Brain microvascular endothelial cell (primary cell): Measurements from ENCODE around the gene ENO1.
"Not testable (repeated sequence)": the region's sequence is repeated elsewhere in the genome, so short reads cannot be mapped to it uniquely, and the experiment has no call there.

Experiments
- DNase-seq: peaks from one replicate; pipeline ENCODE4 v3.0.0-alpha.2; 2020
- H3K27ac ChIP-seq: fragments of 250-450 bp; sonication (Bioruptor Pico); 2 replicates; pipeline ENCODE4 v1.5.1; 2020; ENCODE audit warnings: mild to moderate bottlenecking, moderate library complexity
- H3K27me3 ChIP-seq: fragments of 250-450 bp; sonication (Bioruptor Pico); replicated peaks from 2 replicates; pipeline ENCODE4 v1.5.1; 2020; ENCODE audit warnings: mild to moderate bottlenecking
- H3K36me3 ChIP-seq: fragments of 250-450 bp; sonication (Bioruptor Pico); replicated peaks from 2 replicates; pipeline ENCODE4 v1.5.1; 2020; ENCODE audit warnings: mild to moderate bottlenecking
- H3K4me3 ChIP-seq: 2 replicates; pipeline ENCODE4 v1.5.1; 2011; ENCODE audit warnings: low read depth, mild to moderate bottlenecking, control low read depth, low read length, moderate library complexity
- CTCF ChIP-seq: IDR thresholded peaks from 2 replicates; pipeline ENCODE4 v1.5.1; 2011; ENCODE audit warnings: low read depth, mild to moderate bottlenecking, moderate library complexity, low read length, control low read depth, inconsistent platforms; ENCODE audit errors: missing control alignments
- in situ Hi-C: cut with HindIII; loops from 2 replicates; pipeline ENCODE4 v1.10.0; 2017; ENCODE audit warnings: low sequenced_read_pairs, low pct_ligation_motif_present

ENO1 gene

GRCh38 chr1:8823295-8823664 lies 55.2 kb downstream of the ENO1 start:
- in situ Hi-C loops: no loop called here
- H3K27me3 ChIP-seq: no peaks in the 10 kb centered on the region

GRCh38 chr1:8822373-8823294 lies 55.9 kb downstream of the ENO1 start:
- no peaks in the 10 kb centered on the region for H3K36me3 ChIP-seq
- no peak for TF ChIP-seq CTCF
- in situ Hi-C loops: no loop called here
- peak; percentile 73 for DNase-seq
- no peaks in the 10 kb centered on the region for H3K27me3 ChIP-seq
- no peak overlapping the region for H3K4me3 ChIP-seq
- H3K27ac ChIP-seq: peak overlapping the region; percentile 17

More at GRCh38 chr1:8823295-8823664, 55.2 kb downstream of the ENO1 start:
- H3K27ac ChIP-seq: no peak overlapping the region
- no peak overlapping the region for H3K4me3 ChIP-seq
- no peaks in the 10 kb centered on the region for H3K36me3 ChIP-seq
- no peak for TF ChIP-seq CTCF
- DNase-seq: no peak

- Histone ChIP-seq H3K36me3 (no peaks in the 10 kb centered on the region), H3K27me3 (no peaks in the 10 kb centered on the region), H3K27ac (no peak overlapping the region), H3K4me3 (no peak overlapping the region)
- in situ Hi-C loops: no loop called here
- TF ChIP-seq CTCF: no peak
- no peak for DNase-seq
Measured at GRCh38 chr1:8821084-8821483, 57.4 kb downstream of the ENO1 start.

GRCh38 chr1:8818789-8819188 lies 59.7 kb downstream of the ENO1 start:
- H3K4me3 ChIP-seq: not testable (repeated sequence)

GRCh38 chr1:8818325-8818775 lies 60.1 kb downstream of the ENO1 start:
- Histone ChIP-seq H3K4me3 (peak overlapping the region; percentile 62), H3K36me3 (no peaks in the 10 kb centered on the region), H3K27ac (peak overlapping the region; percentile 70), H3K27me3 (no peaks in the 10 kb centered on the region)
- in situ Hi-C loops: no loop called here
- TF ChIP-seq CTCF: no peak
- peak; percentile 88 for DNase-seq

More at GRCh38 chr1:8818789-8819188, 59.7 kb downstream of the ENO1 start:
- H3K27ac ChIP-seq: peak overlapping the region; percentile 70
- in situ Hi-C loops, H3K36me3 ChIP-seq, DNase-seq, H3K27me3 ChIP-seq: not testable (repeated sequence)

- in situ Hi-C loops: no loop called here
Measured at GRCh38 chr1:8817412-8818324, 60.8 kb downstream of the ENO1 start, which contains the start of gene RERE. TSS of gene RERE (minus strand) at chr1:8817640.

More at GRCh38 chr1:8817412-8818324, 60.8 kb downstream of the ENO1 start, which contains the start of gene RERE:
- Histone ChIP-seq H3K4me3 (peak within 1 kb of the TSS; percentile 83), H3K27me3 (no peaks in the 10 kb centered on the region), H3K27ac (peak within 1 kb of the TSS; percentile 70), H3K36me3 (no peaks in the 10 kb centered on the region)
- TF ChIP-seq CTCF: no peak
- peak; percentile 84 for DNase-seq
